GM18498 (cell line): Measurements from ENCODE around the gene OLIG1.

Source experiments
- ATAC-seq: cut with Tn5 transposase; IDR thresholded peaks from one replicate; pipeline ENCODE4 v1.9.1; 2021; ENCODE audit warnings: mild to moderate bottlenecking, moderate library complexity; ENCODE audit not compliant: unreplicated experiment

Gene OLIG1

GRCh38 chr21:33096426-33096825, 26.5 kb downstream of the OLIG1 start:
- ATAC-seq = no peak

GRCh38 chr21:33099131-33099530, 29.2 kb downstream of the OLIG1 start:
- no peak for ATAC-seq

GRCh38 chr21:33101300-33101911, 31.5 kb downstream of the OLIG1 start:
- no peak for ATAC-seq

GRCh38 chr21:33105088-33105487, 35.1 kb downstream of the OLIG1 start:
- no peak for ATAC-seq

GRCh38 chr21:33108228-33108627, 38.3 kb downstream of the OLIG1 start:
- ATAC-seq = no peak

- ATAC-seq = no peak
These were observed 39.8 kb downstream of the OLIG1 start for GRCh38 chr21:33109574-33110339.

- no peak for ATAC-seq
These were observed 40.4 kb downstream of the OLIG1 start for GRCh38 chr21:33110340-33110715.

GRCh38 chr21:33111577-33111976, 41.6 kb downstream of the OLIG1 start:
- no peak for ATAC-seq

- ATAC-seq = no peak
These were observed 42.2 kb downstream of the OLIG1 start for GRCh38 chr21:33112151-33112550.

GRCh38 chr21:33112681-33113080, 42.7 kb downstream of the OLIG1 start:
- no peak for ATAC-seq

- no peak for ATAC-seq
These were observed 43.2 kb downstream of the OLIG1 start for GRCh38 chr21:33113131-33113530.

GRCh38 chr21:33114276-33114675, 44.3 kb downstream of the OLIG1 start:
- no peak for ATAC-seq

GRCh38 chr21:33115631-33116510, 45.9 kb downstream of the OLIG1 start:
- no peak for ATAC-seq

GRCh38 chr21:33116676-33117075, 46.7 kb downstream of the OLIG1 start:
- no peak for ATAC-seq

GRCh38 chr21:33117101-33117888, 47.4 kb downstream of the OLIG1 start:
- no peak for ATAC-seq
